Stimulated activated CD4-positive, alpha-beta T cell treated with anti-CD3 and anti-CD28 coated beads, Interleukin-15, amount 100 ng/mL, for 48 hours (primary cell): ENCODE results near the gene UBTD2.
"Not testable (repeated sequence)": the region's sequence is repeated elsewhere in the genome, so short reads cannot be mapped to it uniquely, and the experiment has no call there.

Experiments
- DNase-seq, 2 donors: peaks; one replicate each; pipeline ENCODE4 v3.0.0-alpha.2; 2020; ENCODE audit warnings: low read depth in 2 of 2

The UBTD2 gene

GRCh38 chr5:172293054-172293744 is 9.6 kb upstream of the UBTD2 start:
- peak; percentile 33 to 40 for DNase-seq

GRCh38 chr5:172291837-172292236 is 8.3 kb upstream of the UBTD2 start:
- not testable (repeated sequence) for DNase-seq

GRCh38 chr5:172288465-172288864 is 4.9 kb upstream of the UBTD2 start:
- DNase-seq, result no peak

GRCh38 chr5:172287140-172287539 is 3.6 kb upstream of the UBTD2 start:
- not testable (repeated sequence) for DNase-seq

GRCh38 chr5:172285226-172286143 is 1.9 kb upstream of the UBTD2 start:
- DNase-seq, result no peak

- no peak for DNase-seq
Measured at GRCh38 chr5:172284611-172284980, 1.0 kb upstream of the UBTD2 start.

- peak; percentile 41 to 74 for DNase-seq
Measured at GRCh38 chr5:172283862-172284610, 472 bp upstream of the UBTD2 start.

- DNase-seq, result no peak
Measured at GRCh38 chr5:172282272-172283019, 1.1 kb downstream of the UBTD2 start.

GRCh38 chr5:172281346-172281745 is 2.2 kb downstream of the UBTD2 start:
- no peak for DNase-seq

GRCh38 chr5:172280929-172281328 is 2.6 kb downstream of the UBTD2 start:
- DNase-seq, result no peak

GRCh38 chr5:172280317-172280716 is 3.2 kb downstream of the UBTD2 start:
- DNase-seq, result no peak

GRCh38 chr5:172278356-172278755 is 5.2 kb downstream of the UBTD2 start:
- DNase-seq, result no peak

GRCh38 chr5:172276214-172276613 is 7.3 kb downstream of the UBTD2 start:
- no peak for DNase-seq

- DNase-seq, result peak; percentile 44 to 67
Measured at GRCh38 chr5:172274951-172275753, 8.4 kb downstream of the UBTD2 start.

GRCh38 chr5:172267943-172268342 is 15.6 kb downstream of the UBTD2 start:
- no peak for DNase-seq

GRCh38 chr5:172266676-172267092 is 16.9 kb downstream of the UBTD2 start:
- DNase-seq, result no peak

GRCh38 chr5:172266071-172266675 is 17.4 kb downstream of the UBTD2 start:
- DNase-seq, result no peak

GRCh38 chr5:172264815-172265395 is 18.7 kb downstream of the UBTD2 start:
- no peak for DNase-seq

- DNase-seq, result no peak
Measured at GRCh38 chr5:172255444-172255843, 28.1 kb downstream of the UBTD2 start.

GRCh38 chr5:172252501-172252900 is 31.1 kb downstream of the UBTD2 start:
- DNase-seq, result no peak
